GM15510 (cell line): ENCODE data around the gene TBC1D3E.
"Not testable (repeated sequence)": the region's sequence is repeated elsewhere in the genome, so short reads cannot be mapped to it uniquely, and the experiment has no call there.

Source experiments
- POLR2A ChIP-seq: IDR thresholded peaks from 3 replicates; pipeline ENCODE4 v1.6.1; 2011; ENCODE audit warnings: borderline replicate concordance; ENCODE audit not compliant: insufficient read length; ENCODE audit errors: extremely low read depth

Gene TBC1D3E

GRCh38 chr17:38127651-38128050, at the start of gene TBC1D3E:
Gene TBC1D3E, plus strand, starts transcription at chr17:38127951. Its CDS starts 1,545 bp downstream, at chr17:38129496.
- not testable (repeated sequence) for TF ChIP-seq POLR2A
